K562 (cell line): ENCODE data around the gene FGF1. TPM values are rescaled to one million over a fixed set of nuclear protein-coding genes. Genes with fewer than 3 reads are reported as not detected.
A peak's percentile ranks its signal among the peaks of the same experiment; 100 is the strongest.

ENCODE experiments used
- ATAC-seq: fragments of 200-7000 bp; cut with Tn5 transposase; 3 replicates; pipeline ENCODE4 v1.9.1; 2020; ENCODE audit warnings: moderate library complexity
- BruUV-seq: library from RNA; stranded (reverse); fragments of 400-500 nt; replicated peaks from 2 replicates; lab custom pipeline; 2021; lab: Mats Ljungman, UMichigan
- CTCF ChIA-PET: fragments of 300-600 bp; formaldehyde crosslinking; extraction: SDS; loops from one replicate; lab custom pipeline; 2021; ENCODE audit warnings: low intra/inter-chr PET ratio; lab: Yijun Ruan, JAX
- POLR2A ChIA-PET: fragments of 300-600, 350-650 bp; sonication (Branson Sonifier 250); formaldehyde crosslinking; extraction: SDS; loops from one replicate; lab custom pipeline; 2021; ENCODE audit warnings: antibody characterized with exemption, inconsistent platforms; lab: Yijun Ruan, JAX
- DNase-seq, 4 experiments: peaks; one replicate each; pipeline versions ENCODE4 v3.0.0 to v3.0.0-alpha.2; 2011 to 2018; ENCODE audit warnings: low spot score in 3 of 4, mixed read lengths in 3 of 4; ENCODE audit errors: extremely low read depth in 1 of 4
- FAIRE-seq: peaks from 2 replicates; lab custom pipeline; 2011; peaks lifted over from hg19 to GRCh38; lab: Jason Lieb, UNC
- H2AFZ ChIP-seq: 2 replicates; pipeline ENCODE4 v1.6.0; 2011; ENCODE audit warnings: low read depth, low read length, control low read depth, inconsistent platforms
- H3K27ac ChIP-seq: fragments of 200-600 bp; 3 replicates; pipeline ENCODE4 v1.8.0; 2011; ENCODE audit warnings: low read depth, mild to moderate bottlenecking, control low read depth, inconsistent platforms, low read length, moderate library complexity, mixed read lengths; ENCODE audit errors: extremely low read depth
- H3K27me3 ChIP-seq, 2 experiments: fragments of 300-600 bp in 1 of 2; 2 replicates in 1 of 2; 3 replicates in 1 of 2; pipeline versions ENCODE4 v1.6.0 to v1.8.0; 2011; ENCODE audit warnings: inconsistent platforms in 2 of 2, low read length in 2 of 2, mild to moderate bottlenecking in 1 of 2, mixed read lengths in 1 of 2, moderate library complexity in 1 of 2; ENCODE audit not compliant: control insufficient read depth in 2 of 2, insufficient read depth in 2 of 2
- H3K36me3 ChIP-seq: fragments of 300-600 bp; 3 replicates; pipeline ENCODE4 v1.8.0; 2011; ENCODE audit warnings: mild to moderate bottlenecking, low read length, inconsistent platforms; ENCODE audit not compliant: control insufficient read depth, insufficient read depth
- H3K4me1 ChIP-seq, 2 experiments: fragments of 200-600 bp in 1 of 2; replicated peaks in 1 of 2; 2 replicates in 1 of 2; 3 replicates in 1 of 2; pipeline versions ENCODE4 v1.5.1 to v1.8.0; 2011; ENCODE audit warnings: inconsistent platforms in 2 of 2, low read length in 2 of 2, mild to moderate bottlenecking in 1 of 2, mixed read lengths in 1 of 2, moderate library complexity in 1 of 2; ENCODE audit not compliant: control insufficient read depth in 2 of 2, insufficient read depth in 2 of 2
- H3K4me2 ChIP-seq: 2 replicates; pipeline ENCODE4 v1.6.1; 2011; ENCODE audit warnings: low read length, control low read depth, inconsistent platforms, mixed read lengths; ENCODE audit not compliant: insufficient read depth
- H3K4me3 ChIP-seq: fragments of 200-600 bp; sonication (generic), shearing (Covaris generic); 2 replicates; pipeline ENCODE4 v1.5.1; 2016; ENCODE audit warnings: control low read depth, inconsistent platforms
- H3K79me2 ChIP-seq: fragments of 200-600 bp; 3 replicates; pipeline ENCODE4 v1.8.0; 2011; ENCODE audit warnings: low read length, inconsistent platforms; ENCODE audit not compliant: control insufficient read depth, insufficient read depth
- H3K9ac ChIP-seq, 2 experiments: 2 replicates each; pipeline versions ENCODE4 v1.6.0 to v1.6.1; 2011; ENCODE audit warnings: low read depth in 2 of 2, low read length in 2 of 2, control low read depth in 1 of 2, inconsistent platforms in 1 of 2, mild to moderate bottlenecking in 1 of 2, mixed read lengths in 1 of 2; ENCODE audit not compliant: insufficient read depth in 1 of 2
- H3K9me1 ChIP-seq: one replicate; pipeline ENCODE4 v1.6.0; 2011; ENCODE audit warnings: inconsistent platforms, mild to moderate bottlenecking, low read length, moderate library complexity; ENCODE audit not compliant: control insufficient read depth, insufficient read depth
- H3K9me3 ChIP-seq: replicated peaks from 2 replicates; pipeline ENCODE4 v1.5.1; 2011; ENCODE audit warnings: low read depth, low read length, inconsistent platforms; ENCODE audit not compliant: control insufficient read depth, insufficient read depth
- H4K20me1 ChIP-seq: replicated peaks from 2 replicates; pipeline ENCODE4 v1.6.1; 2011; ENCODE audit warnings: low read length, inconsistent platforms, mixed read lengths; ENCODE audit not compliant: control insufficient read depth, insufficient read depth
- CBFA2T2 ChIP-seq: fragments of 450-650 bp; conservative IDR thresholded peaks from 2 replicates; pipeline ENCODE4 v1.6.1; 2017; ENCODE audit warnings: mild to moderate bottlenecking
- HNRNPL ChIP-seq: fragments of 200-400 bp; formaldehyde crosslinking; IDR thresholded peaks from 2 replicates; pipeline ENCODE4 v1.6.1; 2017; ENCODE audit warnings: low read depth, mild to moderate bottlenecking, low read length
- MCM2 ChIP-seq: fragments of 450-650 bp; IDR thresholded peaks from 2 replicates; pipeline ENCODE4 v1.6.1; 2017; ENCODE audit warnings: low read depth, mild to moderate bottlenecking
- NONO ChIP-seq, 2 experiments: fragments of 200-400 bp in 1 of 2; fragments of 450-650 bp in 1 of 2; formaldehyde crosslinking in 1 of 2; IDR thresholded peaks; 2 replicates each; pipeline ENCODE4 v1.6.1; 2017; ENCODE audit warnings: low read depth in 2 of 2, mild to moderate bottlenecking in 2 of 2, moderate library complexity in 2 of 2, low read length in 1 of 2
- NR2C2 ChIP-seq, 2 experiments: fragments of 200-800 bp in 1 of 2; sonication (Bioruptor generic) in 1 of 2; sonication (generic) in 1 of 2; formaldehyde crosslinking in 1 of 2; IDR thresholded peaks; 2 replicates each; pipeline versions ENCODE4 v1.6.1 to v1.8.0; 2016 to 2022; ENCODE audit warnings: mild to moderate bottlenecking in 1 of 2, missing compliant biosample characterization in 1 of 2, missing genetic modification characterization in 1 of 2, missing genetic modification reagents in 1 of 2
- NR2F6 ChIP-seq: fragments of 450-650 bp; formaldehyde crosslinking; IDR thresholded peaks from 2 replicates; pipeline ENCODE4 v1.4.0; 2020; ENCODE audit warnings: mild to moderate bottlenecking
- PPARD ChIP-seq: fragments of 250-450 bp; sonication (Bioruptor Pico); IDR thresholded peaks from 2 replicates; pipeline ENCODE4 v1.8.0; 2022; ENCODE audit warnings: inconsistent platforms, mild to moderate bottlenecking, moderate library complexity
- RAD51 ChIP-seq: fragments of 450-650 bp; IDR thresholded peaks from 2 replicates; pipeline ENCODE4 v1.7.1; 2016; ENCODE audit warnings: low read depth, mild to moderate bottlenecking, borderline replicate concordance
- SMARCA4 ChIP-seq: fragments of 450-650 bp; IDR thresholded peaks from 2 replicates; pipeline ENCODE4 v1.6.1; 2016
- SOX6 ChIP-seq: fragments of 450-650 bp; IDR thresholded peaks from 2 replicates; pipeline ENCODE4 v1.6.1; 2014; ENCODE audit warnings: mild to moderate bottlenecking
- TFE3 ChIP-seq: fragments of 450-650 bp; formaldehyde crosslinking; IDR thresholded peaks from 2 replicates; pipeline ENCODE4 v1.4.0; 2020; ENCODE audit warnings: mild to moderate bottlenecking, mixed read lengths
- TOE1 ChIP-seq, 2 experiments: fragments of 450-650 bp in 1 of 2; sonication (generic) in 1 of 2; formaldehyde crosslinking in 1 of 2; IDR thresholded peaks; 2 replicates each; pipeline versions ENCODE4 v1.7.1 to v1.8.0; 2016 to 2022; ENCODE audit warnings: borderline replicate concordance in 2 of 2, mild to moderate bottlenecking in 2 of 2, antibody characterized with exemption in 1 of 2, inconsistent platforms in 1 of 2, low read depth in 1 of 2, missing genetic modification reagents in 1 of 2, moderate library complexity in 1 of 2
- U2AF1 ChIP-seq: fragments of 200-400 bp; formaldehyde crosslinking; optimal IDR thresholded peaks from 2 replicates; pipeline ENCODE3; 2017; ENCODE audit warnings: mild to moderate bottlenecking, low read depth, low read length, moderate library complexity
- USF2 ChIP-seq: sonication (generic); formaldehyde crosslinking; IDR thresholded peaks from 2 replicates; pipeline ENCODE4 v1.5.0; 2020; ENCODE audit warnings: missing genetic modification reagents
- ZNF217 ChIP-seq: sonication (generic); formaldehyde crosslinking; IDR thresholded peaks from 2 replicates; pipeline ENCODE4 v1.8.0; 2022; ENCODE audit warnings: mild to moderate bottlenecking, missing genetic modification reagents
- ZNF239 ChIP-seq: fragments of 250-450 bp; sonication (Bioruptor Pico); IDR thresholded peaks from 2 replicates; pipeline ENCODE4 v1.4.0; 2020; ENCODE audit warnings: mild to moderate bottlenecking
- WGBS: fragments of 100-300 bp; shearing (Covaris generic); methylation state at CpG from one replicate; pipeline ENCODE4 v1.1.6; 2016; ENCODE audit warnings: low coverage, mixed read lengths; ENCODE audit not compliant: insufficient coverage; ENCODE audit errors: missing lambda C conversion rate; 5-methylcytosine and 5-hydroxymethylcytosine counted together
- in situ Hi-C: fragments of 300-500 bp; cut with MboI; formaldehyde crosslinking; loops from 4 replicates; pipeline ENCODE4 v1.15.0; 2018; ENCODE audit warnings: inconsistent platforms, mixed read lengths
- intact Hi-C: fragments of 100-400 bp; cut with micrococcal nuclease; formaldehyde crosslinking; loops from 2 replicates; pipeline ENCODE4 v1.14.2; 2022
- polyA plus RNA-seq, 8 experiments: library from polyadenylated mRNA; depleted of rRNA in 4 of 8; stranded (reverse) in 5 of 8; unstranded in 3 of 8; fragments of >200 nt; fragmentation: Nextera tagmentation in 2 of 8; fragmentation: Illumina TruSeq in 1 of 8; extraction: Ambion mirVana in 2 of 8; extraction: Trizol in 1 of 8; gene quantifications; 2 replicates each; pipeline versions ENCODE4 v1.2.1 to v1.2.3, GENCODE V29; 2011 to 2014; ENCODE audit warnings: inconsistent platforms in 1 of 8, missing spikeins in 1 of 8
- total RNA-seq, 7 experiments: library from RNA; depleted of rRNA in 6 of 7; stranded (reverse); fragments of >200 nt in 6 of 7; fragmentation: Illumina TruSeq in 2 of 7; extraction: Trizol in 2 of 7; gene quantifications; 2 replicates each; pipeline versions ENCODE4 v1.2.1 to v1.2.3, GENCODE V29; 2011 to 2021; ENCODE audit warnings: low replicate concordance in 1 of 7
- TF ChIP-seq, protein P1 (sequence below): fragments of 450-650 bp; formaldehyde crosslinking; IDR thresholded peaks from 2 replicates; pipeline ENCODE4 v1.4.0; 2022; ENCODE audit warnings: mild to moderate bottlenecking, moderate library complexity

The FGF1 gene
- total and polyA plus RNA-seq, 9 of the 15 experiments (the other 6 are each of a cell fraction or from before 2014, with no cell fraction given), result not detected

DNA sequence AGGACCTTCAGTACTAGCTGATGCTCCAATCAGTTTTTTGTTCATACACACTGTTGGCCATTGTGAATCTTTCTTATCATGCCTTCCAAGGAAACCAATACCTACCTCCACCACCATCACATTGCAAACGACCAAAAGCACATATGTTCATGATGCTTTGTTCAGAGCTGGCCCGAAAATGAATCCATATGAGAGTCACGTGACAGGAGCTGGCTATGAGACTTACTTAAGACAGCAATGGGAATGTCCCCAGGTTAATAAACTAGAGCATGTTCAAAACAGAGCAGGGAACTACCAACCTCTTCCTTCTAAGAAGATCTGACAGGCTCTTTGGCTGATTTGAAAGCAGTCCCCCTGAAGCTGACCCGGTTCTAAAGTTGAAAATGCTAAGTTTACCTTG is 93.5 kb downstream of the FGF1 start:
- Histone ChIP-seq H3K36me3 (no peaks in the 10 kb centered on the region), H3K27me3 (peaks cover 0 to 3% of the 10 kb centered on the region in 2 experiments; a peak in 1 of 5 replicates), H3K9me1 (no peaks in the 10 kb centered on the region), H3K27ac (no peak overlapping the region), H3K4me2 (no peak overlapping the region), H3K79me2 (no peaks in the 10 kb centered on the region), H3K4me3 (no peak overlapping the region), H4K20me1 (no peaks in the 10 kb centered on the region), H2AFZ (no peak overlapping the region), H3K4me1 (no peaks in the 10 kb centered on the region), H3K9me3 (no peaks in the 10 kb centered on the region), H3K9ac (no peak overlapping the region)
- TF ChIP-seq USF2 (peak; percentile 34; the same call in 1 of the 2 replicates), TOE1 (IDR thresholded peaks at IDR 0.05; ENCODE audit: borderline replicate concordance) (0 out of 2 replicates have a peak, but pooled peaks have one; percentile 26), TOE1 (CRISPR knock-in tag; IDR thresholded peaks at IDR 0.05; ENCODE audit: borderline replicate concordance, low read depth) (no peak), SMARCA4 (no peak), TFE3 (peak; percentile 94), U2AF1 (no peak), NONO (IDR thresholded peaks at IDR 0.05; ENCODE audit: low read depth in 2 of 2, low read length in 1 of 2) (no peak), ZNF217 (CRISPR knock-in tag) (no peak), NR2F6 (no peak), ZNF239 (no peak), PPARD (CRISPR knock-in tag) (no peak), CBFA2T2 (peak; percentile 31; the same call in 1 of the 2 replicates), SOX6 (no peak), HNRNPL (no peak), NR2C2 (CRISPR knock-in tag; IDR thresholded peaks at IDR 0.05) (no peak), NR2C2 (tag; IDR thresholded peaks at IDR 0.05) (no peak), MCM2 (no peak), RAD51 (peak; percentile 77)
- TF ChIP-seq, protein P1, sequence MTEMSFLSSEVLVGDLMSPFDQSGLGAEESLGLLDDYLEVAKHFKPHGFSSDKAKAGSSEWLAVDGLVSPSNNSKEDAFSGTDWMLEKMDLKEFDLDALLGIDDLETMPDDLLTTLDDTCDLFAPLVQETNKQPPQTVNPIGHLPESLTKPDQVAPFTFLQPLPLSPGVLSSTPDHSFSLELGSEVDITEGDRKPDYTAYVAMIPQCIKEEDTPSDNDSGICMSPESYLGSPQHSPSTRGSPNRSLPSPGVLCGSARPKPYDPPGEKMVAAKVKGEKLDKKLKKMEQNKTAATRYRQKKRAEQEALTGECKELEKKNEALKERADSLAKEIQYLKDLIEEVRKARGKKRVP (CRISPR knock-in tag), result no peak
- DNase-seq (no peak), FAIRE-seq (no peak), ATAC-seq (no peak)
- ChIA-PET CTCF (no interaction called here), POLR2A (no interaction called here)
- 2% methylated on average over 4 of the region's 4 CpGs for WGBS
- in situ Hi-C loops, result no loop called here
- no TSS peak for BruUV-seq
- intact Hi-C loops, result no loop called here
